GM12875 (cell line): ENCODE data around the gene CAPN13.

ENCODE experiments used
- H3K4me3 ChIP-seq: one replicate; pipeline ENCODE4 v1.5.1; 2011; ENCODE audit warnings: low read depth, low read length, control low read depth
- TF ChIP-seq, protein P1 (sequence below): IDR thresholded peaks from 2 replicates; pipeline ENCODE4 v1.5.1; 2011; ENCODE audit warnings: low read depth, mild to moderate bottlenecking, control low read depth, inconsistent platforms, low read length, moderate library complexity, borderline replicate concordance; ENCODE audit not compliant: insufficient read depth

Gene CAPN13

DNA sequence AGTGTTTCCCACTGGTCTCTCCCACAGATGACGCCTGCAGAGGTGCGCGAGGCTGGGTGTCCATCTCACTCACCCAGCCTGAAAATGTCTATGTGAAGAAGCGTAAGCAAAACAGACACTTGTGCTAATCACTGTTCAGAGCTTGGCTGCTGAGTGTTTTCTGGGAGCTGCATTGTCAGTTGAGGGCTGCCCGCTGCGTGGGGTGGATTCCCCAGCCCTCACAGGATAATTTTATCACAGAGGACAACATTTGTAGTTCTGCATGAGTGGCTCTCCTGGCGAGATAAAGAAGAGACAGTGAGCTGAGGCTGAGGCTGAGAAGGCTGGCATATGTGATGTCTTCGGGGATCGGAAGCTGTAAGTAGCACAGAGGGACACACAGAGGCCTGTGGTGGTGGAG lies 16.2 kb upstream of the CAPN13 start:
- no peak overlapping the region for H3K4me3 ChIP-seq
- TF ChIP-seq, protein P1, sequence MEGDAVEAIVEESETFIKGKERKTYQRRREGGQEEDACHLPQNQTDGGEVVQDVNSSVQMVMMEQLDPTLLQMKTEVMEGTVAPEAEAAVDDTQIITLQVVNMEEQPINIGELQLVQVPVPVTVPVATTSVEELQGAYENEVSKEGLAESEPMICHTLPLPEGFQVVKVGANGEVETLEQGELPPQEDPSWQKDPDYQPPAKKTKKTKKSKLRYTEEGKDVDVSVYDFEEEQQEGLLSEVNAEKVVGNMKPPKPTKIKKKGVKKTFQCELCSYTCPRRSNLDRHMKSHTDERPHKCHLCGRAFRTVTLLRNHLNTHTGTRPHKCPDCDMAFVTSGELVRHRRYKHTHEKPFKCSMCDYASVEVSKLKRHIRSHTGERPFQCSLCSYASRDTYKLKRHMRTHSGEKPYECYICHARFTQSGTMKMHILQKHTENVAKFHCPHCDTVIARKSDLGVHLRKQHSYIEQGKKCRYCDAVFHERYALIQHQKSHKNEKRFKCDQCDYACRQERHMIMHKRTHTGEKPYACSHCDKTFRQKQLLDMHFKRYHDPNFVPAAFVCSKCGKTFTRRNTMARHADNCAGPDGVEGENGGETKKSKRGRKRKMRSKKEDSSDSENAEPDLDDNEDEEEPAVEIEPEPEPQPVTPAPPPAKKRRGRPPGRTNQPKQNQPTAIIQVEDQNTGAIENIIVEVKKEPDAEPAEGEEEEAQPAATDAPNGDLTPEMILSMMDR, result no peak

DNA sequence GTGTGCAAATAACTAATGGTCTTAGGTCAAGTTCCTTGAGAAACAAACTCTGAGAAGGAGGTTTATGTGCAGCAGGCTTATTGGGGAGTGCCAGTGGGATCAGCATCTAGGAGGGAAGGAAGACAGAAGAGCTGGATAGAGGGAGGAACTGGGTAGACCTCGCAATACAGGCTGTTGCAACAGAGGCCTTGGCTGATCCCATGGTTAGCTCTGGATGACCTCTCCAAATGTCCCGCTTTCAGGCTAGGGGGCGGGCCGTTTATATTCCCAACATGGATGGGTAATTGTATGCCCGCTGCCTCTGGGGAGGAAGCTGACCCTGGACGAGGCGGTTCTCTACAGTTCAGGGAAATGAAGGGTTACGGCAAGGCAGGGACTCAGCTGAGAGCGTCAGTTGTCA lies 14.7 kb upstream of the CAPN13 start:
- TF ChIP-seq, protein P1, result no peak
- H3K4me3 ChIP-seq, result no peak overlapping the region

DNA sequence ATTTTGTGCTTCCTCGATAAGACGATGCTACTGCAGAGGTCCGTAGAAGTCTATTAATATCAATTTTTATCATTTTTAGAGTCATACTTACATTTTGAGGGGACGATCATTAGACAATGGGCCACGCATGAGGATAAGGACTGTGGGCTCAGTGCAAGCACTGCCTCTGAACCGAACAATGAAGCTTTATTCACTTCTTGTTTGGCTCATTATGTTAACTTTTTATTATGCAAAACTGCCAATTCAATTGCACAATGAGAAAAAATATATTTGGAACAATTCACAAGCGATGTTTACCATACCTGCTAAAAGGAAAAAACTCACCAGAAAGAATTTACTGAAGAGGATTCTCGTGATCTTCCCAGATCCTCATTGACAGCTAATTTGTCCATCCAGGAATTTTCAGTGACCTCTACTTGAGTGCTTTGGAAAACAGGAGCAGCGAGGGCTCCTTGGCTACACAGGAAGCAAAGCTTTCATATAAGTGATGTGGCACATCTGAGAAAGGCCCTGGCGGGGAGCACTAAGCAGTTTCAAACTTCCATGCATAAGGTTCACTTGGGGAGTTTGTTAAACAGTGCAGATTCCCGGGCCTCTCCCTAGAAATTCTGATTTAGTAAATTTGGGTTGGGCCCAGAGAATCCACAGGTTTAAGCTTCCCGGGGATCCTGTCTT lies 13.3 kb upstream of the CAPN13 start:
- H3K4me3 ChIP-seq, result no peak overlapping the region
- TF ChIP-seq, protein P1, result no peak

DNA sequence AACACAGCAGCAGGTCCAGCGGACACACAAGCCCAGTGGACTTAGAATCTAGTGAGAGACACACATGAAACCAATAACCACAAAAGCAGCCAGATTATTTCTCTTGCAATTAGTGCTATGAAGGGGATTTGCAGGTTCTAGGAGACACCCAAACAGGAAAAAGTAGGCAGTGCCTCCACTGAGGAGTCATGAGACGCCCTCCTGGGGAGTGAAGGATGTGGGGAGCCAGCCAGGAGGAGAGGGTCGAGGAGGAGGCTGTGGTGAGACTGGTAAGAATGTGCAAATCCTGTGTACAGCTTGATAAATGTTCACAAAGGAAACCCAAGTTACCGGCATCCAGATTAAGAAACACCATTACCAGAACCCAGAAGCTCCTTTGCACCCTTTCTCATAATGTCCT lies 2.7 kb upstream of the CAPN13 start:
- TF ChIP-seq, protein P1, result no peak
- no peak overlapping the region for H3K4me3 ChIP-seq

DNA sequence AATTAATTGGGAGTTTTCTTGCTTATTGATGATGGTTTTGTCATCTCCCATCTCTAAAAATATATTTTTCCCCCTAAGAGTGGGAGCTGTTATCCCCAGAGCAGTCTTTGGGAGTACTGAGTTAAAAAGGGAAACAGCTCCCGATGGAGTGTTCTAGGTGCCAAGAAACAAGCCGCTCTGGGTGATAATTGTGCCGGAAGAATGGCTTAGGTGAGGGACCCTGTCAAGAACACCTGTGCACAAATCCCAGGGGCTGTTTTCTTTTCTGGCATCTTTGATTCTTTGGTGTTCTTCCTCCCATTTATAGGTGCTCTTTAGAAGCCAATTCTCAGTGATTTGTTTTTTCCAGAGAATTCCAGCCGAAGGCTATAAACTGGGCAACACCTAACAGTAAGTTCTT lies 1.4 kb upstream of the CAPN13 start:
- TF ChIP-seq, protein P1, result no peak

DNA sequence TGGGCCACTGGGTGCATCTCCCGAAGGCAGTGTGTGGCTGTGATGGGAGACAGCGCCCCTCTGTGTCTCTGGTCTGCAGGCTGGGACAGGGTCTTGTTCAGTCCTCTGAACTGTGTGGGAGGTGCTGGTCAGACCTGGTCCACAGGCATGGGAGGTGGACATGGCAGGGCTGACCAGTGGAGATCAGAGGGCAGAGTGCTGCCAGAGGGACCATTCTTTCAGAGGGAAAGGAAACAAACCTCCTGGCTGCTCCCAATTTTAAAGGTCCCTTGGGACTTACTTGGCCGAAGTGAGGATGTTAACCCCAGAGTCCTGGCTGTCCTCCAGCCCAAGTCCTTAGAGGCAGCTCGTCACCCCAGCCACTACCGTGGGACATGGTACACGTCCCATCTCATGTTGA lies 4.0 kb downstream of the CAPN13 start:
- TF ChIP-seq, protein P1, result no peak
- no peak overlapping the region for H3K4me3 ChIP-seq

More for the DNA sequence above, 1.4 kb upstream of the CAPN13 start:
- no peak overlapping the region for H3K4me3 ChIP-seq

DNA sequence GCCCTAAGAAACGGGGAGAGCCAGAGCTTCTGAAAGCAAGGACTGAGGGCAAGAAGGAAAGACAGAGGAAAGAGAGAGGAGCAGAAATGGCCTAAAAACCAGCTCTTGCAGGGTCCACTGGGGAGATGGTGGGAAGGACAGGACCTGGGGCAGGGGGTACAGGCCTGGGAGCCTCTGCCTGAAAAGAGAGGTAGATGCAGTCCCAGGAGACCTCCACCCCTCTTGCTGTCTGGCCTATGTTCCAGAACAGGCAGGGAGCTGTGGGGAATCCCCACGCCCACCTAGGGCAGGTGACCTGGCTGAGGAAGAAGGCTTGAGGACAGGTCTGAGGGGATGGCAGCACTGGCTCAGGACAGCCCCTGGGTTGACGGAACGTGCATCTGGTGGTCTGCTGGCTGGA lies 4.6 kb downstream of the CAPN13 start:
- no peak overlapping the region for H3K4me3 ChIP-seq
- TF ChIP-seq, protein P1, result no peak
